GM19240 (cell line): ENCODE results near the gene GHITM.
"Not testable (repeated sequence)": the region's sequence is repeated elsewhere in the genome, so short reads cannot be mapped to it uniquely, and the experiment has no call there.

Experiments
- DNase-seq: peaks from one replicate; pipeline ENCODE4 v3.0.0; 2011; ENCODE audit warnings: low spot score; ENCODE audit not compliant: insufficient read length

The GHITM gene, protein sequence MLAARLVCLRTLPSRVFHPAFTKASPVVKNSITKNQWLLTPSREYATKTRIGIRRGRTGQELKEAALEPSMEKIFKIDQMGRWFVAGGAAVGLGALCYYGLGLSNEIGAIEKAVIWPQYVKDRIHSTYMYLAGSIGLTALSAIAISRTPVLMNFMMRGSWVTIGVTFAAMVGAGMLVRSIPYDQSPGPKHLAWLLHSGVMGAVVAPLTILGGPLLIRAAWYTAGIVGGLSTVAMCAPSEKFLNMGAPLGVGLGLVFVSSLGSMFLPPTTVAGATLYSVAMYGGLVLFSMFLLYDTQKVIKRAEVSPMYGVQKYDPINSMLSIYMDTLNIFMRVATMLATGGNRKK

DNA sequence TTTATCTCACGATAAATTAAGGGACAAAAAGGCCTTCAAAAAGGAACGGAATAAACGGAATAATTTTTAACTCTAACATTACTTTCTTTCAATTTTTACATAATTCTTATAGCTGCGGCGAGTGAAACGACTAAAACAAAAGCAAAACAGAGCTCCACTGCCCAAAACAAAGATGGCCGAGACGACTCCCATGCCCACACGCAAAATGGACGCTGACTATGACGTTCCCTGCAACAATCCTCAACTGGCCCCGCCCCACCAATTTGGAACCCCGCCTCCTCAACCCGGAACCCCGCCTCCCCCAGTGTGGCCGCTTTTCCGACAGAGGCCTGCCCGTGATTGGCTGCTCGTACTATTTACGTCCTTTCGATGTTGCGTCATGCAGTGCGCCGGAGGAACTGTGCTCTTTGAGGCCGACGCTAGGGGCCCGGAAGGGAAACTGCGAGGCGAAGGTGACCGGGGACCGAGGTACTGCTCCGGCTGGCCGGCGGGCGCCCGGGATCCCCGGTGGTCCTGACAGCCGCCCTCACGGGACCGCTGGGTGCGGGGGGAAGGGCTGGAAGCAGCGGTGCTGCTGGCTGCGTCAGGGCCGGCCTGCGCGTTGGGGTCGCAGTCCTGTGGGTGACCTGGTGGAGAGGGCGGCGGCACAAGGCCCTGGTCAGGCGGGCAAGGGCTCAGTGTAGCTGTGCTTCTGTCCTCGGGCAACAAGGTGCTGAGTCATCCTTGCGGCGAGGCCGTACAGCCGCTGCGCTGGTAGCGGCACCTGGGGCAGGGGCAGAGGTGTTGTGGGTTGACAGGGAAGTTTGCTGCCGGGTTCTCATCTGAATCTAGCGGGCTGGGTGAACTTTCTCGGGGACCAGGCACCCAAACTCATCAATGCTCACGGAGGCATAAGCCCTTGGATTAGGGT lies at the start of gene GHITM:
TSS of gene GHITM (plus strand) at position 384 of the 910 bp plus-strand sequence. CDS start 1,992 bp downstream, outside the sequence.
- peak; percentile 58 for DNase-seq

DNA sequence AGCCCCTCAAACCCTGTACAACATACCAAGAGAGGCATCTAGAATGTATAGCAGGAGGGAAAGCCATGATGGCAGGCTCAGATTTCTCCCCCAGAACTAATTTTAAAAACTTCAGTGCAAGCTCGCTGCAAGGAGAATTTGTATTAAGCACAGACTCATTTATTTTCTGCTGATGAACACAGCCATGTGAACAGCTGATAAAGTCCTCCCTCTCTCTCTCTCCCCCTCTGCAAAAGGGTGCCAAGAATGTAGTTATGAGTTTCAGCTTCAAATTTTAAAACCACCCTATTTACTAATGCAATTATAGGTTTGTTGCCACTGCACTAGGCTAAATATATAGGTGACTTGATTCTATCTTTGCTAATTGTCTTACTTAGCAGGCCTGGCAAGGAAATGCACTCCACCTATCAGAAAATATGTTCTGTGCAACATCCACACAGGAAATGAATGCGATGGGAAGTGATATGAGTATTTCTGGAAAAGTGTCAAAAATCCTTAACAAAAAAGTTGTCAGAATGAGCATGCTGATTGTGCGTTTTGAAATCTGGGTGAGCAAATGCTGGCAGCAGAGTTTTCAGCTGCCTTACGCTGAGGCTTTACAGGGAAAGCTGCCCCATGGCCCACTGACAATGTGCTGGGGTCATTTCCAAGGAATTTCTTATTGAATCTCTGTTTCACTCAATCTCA lies 43.4 kb upstream of the GHITM start:
- DNase-seq: no peak

DNA sequence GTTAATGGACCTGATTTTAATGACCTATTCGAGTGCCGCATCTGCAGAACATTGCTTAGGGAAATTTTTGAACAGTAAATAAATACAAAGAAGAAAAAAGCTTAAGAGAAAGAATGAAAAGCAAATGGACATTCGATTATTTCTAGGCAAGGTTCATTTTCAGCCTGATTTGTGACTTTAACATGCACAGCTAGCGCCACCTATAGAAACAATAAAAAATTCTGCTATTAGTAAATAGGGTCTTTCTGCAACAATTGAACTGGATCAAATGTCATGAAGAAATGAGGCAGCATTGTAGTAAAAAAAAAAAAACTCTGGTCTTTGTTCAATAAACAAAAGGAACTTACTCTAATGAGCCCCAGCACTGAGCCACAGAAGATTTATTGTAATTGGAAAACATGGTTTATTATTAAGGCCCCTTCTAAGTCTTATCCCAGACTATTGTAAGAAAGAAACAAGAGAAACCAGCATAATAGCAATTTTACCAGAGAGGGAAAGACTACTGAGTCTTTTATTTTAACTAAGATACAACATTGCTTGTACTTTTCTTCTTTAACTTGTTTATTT lies 41.4 kb upstream of the GHITM start:
- no peak for DNase-seq

DNA sequence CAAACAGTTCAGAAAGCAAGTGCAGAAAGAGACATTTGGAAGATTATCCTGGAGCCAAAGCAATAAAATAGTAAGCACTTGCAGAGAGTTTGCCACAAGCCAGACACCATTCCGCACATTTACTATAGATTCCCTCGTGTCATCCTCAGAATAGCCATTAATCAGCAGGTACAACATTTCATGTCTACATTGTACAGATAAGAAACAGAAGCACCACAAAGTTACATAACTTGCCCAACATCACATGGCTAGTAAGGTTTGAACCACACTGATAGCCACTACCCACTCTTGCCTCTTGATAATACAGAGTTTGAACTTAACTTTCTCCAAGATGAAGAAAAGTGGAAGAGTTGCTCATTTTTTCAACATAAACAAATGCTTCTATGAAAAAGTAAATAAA lies 40.6 kb upstream of the GHITM start:
- DNase-seq: no peak

DNA sequence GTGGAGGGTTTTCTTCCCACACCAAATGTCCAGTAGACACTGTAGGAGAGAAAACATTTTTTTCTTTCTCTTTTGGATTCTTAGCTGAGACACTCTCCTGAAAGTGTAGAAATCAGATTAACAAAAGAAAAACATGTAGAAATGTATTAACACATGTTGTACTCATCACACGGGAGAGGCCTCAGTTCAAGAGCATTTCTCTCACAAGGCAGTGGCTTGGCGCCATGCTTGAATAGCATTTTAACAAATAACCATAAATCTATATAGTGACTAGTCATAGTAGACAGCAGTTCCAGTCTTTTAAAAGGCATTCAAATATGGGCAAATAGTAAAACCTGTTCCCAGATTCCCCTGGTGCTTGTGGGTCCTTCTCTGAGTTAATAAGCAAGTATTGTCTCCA lies 38.3 kb upstream of the GHITM start:
- no peak for DNase-seq

DNA sequence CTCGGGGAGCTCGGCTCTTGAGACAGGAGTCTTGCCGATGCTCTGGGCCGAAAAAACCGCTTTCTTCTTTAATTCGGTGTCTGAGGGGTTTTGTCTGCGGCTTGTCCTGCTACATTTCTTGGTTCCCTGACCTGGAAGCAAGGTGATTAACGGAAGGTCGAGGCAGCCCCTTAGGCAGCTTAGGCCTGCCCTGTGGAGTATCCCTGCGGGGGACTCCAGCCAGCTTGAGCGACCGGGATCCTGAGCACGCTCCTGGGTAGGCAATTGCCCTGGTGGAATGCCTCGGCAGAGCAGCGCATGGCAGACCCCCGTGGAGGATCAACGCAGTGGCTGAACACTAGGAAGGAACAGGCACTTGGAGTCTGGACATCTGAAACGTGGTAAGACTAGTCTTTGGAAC lies 30.5 kb upstream of the GHITM start:
- DNase-seq: no peak

DNA sequence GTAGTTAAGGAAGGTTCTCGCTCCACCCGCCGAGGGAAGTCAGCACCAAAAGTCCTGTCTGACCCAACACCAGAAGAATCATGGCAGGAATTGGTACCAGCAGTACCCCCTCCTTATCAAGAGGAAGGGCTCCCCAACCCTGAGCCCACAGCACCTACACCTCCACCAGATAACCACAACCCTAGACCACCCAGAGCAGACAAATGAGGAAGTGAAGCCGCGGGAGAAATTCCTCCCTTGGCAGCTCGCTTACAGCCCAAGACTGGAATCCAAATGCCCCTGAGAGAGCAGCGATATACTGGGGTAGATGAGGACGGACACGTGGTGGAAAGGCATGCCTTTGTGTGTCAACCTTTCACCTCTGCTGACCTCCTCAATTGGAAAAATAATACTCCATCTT lies 29.5 kb upstream of the GHITM start:
- DNase-seq: not testable (repeated sequence)

DNA sequence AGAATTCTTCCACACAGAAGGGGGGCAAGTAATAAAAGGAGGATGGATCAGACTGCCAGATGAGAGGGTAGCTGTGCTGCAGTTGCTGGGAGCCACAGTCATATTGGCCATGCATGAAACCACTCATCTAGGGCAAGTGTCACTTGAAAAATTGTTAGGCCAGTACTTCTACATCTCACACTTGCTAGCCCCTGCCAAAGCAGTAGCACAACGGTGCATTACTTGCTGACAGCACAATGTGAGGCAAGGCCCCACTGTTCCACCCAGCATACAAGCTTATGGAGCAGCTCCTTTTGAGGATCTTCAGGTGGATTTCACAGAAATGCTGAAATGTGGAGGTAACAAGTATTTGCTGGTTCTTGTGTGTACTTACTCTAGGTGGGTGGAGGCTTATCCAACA lies 25.8 kb upstream of the GHITM start:
- DNase-seq: not testable (repeated sequence)

DNA sequence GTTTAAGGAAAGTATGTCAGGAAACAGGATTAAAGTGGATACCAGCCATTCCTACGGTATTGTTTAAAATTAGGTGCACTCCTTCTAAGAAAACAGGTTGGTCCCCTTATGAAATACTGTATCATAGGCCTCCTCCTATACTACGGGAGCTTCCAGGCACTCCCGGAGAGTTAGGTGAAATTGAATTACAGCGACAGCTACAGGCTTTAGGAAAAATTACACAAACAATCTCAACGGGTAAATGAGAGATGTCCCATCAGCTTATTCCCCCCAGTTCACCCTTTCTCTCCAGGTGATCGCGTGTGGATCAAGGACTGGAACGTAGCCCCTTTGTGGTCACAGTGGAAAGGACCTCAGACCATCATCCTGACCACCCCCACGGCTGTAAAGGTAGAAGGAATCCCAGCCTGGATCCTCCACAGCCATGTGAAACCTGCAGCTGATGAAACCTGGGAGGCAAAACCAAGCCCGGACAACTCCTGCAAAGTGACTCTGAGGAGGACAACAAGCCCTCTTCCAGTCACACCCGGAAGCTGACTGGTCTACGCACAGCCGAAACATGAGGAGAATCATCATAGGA lies 25.1 kb upstream of the GHITM start:
- DNase-seq: no peak

DNA sequence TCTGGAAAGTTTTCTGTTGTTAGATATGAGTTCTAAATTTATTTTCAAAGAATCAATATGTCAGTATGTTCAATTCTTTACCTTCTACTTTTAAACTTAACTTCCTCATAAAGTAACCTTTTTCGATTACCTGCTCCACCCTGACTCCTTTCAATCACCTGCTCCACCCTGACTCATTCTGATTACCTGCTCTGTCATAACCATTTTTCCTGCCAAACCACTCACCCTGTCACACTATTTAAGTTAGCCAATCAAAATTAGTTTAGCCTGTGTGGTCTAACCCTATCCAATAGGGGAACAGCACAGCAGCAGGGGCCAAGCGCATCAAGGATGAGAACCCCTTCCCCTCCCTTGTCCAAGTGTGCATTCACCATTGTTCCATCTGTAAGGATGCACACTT lies 22.1 kb upstream of the GHITM start:
- not testable (repeated sequence) for DNase-seq

DNA sequence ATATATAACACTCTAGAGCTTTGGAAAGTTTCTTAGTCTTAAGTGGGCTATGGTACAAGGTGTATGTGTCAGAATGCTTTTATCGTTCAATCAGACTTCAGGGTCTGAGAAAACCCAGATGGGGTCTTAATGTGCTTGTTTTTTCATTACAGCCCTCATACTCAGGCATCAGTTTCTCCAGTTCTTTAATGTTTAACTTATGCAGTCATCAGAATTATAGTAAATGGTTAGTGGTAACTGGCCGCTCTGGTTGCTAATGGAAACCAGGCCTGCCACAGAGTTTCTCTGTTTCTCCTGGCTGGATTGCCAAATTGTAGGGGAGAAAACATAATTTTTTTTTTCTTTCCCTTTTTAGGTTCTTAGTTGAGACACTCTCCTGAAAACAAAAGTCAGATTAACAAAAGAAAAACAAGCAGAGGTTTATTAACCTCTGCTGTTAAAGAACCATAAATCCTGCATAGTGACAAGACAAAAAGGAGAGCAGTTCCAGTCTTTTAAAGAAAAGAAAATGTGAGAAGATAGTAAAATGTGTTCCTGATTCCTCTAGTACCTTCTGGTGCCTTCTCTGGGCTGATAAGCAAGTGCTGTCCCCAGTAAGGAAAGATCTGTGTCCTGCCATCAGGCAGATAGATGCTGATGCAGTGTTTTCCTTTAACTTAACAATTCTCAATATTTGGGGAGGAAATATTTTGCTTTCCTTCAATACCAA lies 21.5 kb upstream of the GHITM start:
- no peak for DNase-seq

DNA sequence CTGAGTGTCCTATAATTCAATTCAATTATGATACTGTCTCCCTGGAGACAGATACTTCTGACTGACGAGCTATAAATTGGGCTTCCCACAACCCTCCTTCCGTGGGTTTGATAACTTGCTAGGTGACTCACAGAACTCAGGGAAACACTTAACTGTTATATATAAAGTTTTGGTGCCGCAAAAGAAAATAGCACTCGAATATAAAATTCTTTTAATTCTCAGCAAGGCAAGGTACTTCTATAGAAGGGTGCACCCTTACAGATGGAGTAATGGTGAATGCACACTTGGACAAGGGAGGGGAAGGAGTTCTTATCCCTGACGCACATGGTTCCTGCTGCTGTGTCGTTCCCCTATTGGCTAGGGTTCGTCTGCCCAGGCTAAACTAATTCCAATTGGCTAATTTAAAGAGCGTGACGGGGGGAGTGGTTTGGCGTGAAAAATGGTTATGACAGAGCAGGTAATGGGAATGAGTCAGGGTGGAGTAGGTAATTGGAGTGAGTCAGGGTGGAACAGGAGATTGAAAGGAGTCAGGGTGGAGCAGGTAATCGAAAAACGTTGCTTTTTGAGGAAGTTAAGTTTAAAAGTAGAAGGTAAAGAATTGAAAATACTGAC lies 20.8 kb upstream of the GHITM start:
- DNase-seq: no peak

DNA sequence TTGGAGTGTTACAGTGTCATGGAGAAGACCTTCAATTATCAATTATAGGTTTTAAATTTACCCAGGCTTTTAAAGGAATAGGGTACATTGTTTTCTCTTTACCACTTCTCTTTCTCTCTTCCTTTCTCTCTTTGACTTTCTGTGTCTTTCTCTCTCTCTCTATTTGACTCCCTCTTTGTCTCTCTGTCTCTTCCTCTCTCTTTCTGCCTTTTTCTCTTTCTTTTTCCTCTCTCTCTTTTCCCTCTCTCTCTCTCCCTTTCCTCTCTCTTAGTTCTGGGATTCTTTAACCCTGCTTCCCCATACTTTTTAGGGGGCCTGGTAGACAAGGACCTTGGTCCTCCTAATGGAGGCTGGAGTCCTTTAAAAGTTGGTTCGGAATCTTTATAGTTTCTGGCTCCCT lies 15.9 kb upstream of the GHITM start:
- DNase-seq: no peak

DNA sequence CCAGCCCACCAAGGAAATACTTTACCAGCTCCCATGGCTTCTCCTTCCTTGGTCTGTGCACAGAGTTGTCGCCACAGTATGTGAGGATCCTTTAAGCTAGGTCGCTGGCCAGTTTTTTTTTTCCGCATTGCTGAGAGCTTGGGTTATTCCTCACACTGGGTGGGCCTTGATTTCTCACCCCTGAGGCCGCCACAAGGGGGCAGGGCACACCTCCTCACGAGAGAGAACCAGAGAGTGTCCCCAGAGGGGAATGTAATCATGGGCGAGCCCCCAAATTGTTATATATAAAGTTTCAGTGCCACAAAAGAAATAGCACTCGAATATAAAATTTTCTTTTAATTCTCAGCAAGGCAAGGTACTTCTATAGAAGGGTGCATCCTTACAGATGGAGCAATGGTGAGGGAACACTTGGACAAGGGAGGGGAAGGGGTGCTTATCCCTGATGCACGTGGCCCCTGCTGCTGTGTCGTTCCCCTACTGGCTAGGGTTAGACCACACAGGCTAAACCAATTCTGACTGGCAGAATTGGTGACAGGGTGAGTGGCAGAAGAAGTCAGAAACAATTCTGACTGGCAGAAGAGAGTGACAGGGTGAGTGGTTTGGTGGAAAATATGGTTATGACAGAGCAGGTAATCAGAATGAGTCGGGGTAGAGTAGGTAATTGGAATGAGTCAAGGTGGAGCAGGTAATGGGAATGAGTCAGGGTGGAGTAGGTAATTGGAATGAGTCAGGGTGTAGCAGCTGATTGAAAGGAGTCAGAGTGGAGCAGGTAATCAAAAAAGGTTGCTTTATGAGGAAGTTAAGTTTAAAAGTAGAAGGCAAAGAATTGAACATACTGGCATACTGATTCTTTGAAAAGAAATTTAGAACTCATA lies 13.2 kb upstream of the GHITM start:
- DNase-seq: not testable (repeated sequence)

DNA sequence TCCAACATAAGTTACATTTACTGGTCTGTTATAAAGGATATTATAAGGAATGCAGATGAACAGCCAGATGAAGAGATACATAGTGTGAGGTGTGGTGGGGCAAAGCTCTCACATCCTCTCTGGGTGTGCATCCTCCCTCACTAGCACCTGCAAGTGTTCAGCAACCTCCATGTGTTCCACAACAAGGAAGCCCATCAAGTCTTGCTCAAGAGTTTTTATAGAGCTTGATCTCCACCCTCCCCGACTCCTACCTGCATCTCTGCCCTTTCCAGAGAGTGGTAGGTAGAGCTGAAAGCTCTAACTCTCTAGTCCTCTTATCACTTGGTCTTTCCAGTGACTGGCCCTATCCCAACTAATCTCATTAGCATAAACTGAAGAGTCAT lies 12.5 kb upstream of the GHITM start:
- no peak for DNase-seq

DNA sequence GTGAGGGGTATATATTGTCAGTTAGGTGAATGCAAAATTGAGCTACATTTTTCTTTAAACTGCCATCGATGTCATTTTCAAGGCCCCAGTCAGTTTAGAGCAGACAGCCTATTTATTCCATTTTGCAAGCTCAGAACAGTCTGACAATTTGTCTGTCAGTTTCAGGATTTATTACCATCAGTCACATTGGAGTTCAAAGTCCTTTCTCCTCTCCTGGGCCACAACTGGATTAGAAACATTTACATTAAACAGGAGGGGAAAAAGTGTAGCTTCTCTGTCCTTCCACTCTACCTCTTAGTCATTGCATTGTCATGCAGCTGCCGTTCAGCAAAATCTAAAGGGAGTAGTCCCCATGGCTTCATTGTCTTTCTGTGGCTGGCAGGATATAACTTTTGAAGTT lies 3.5 kb upstream of the GHITM start:
- no peak for DNase-seq

DNA sequence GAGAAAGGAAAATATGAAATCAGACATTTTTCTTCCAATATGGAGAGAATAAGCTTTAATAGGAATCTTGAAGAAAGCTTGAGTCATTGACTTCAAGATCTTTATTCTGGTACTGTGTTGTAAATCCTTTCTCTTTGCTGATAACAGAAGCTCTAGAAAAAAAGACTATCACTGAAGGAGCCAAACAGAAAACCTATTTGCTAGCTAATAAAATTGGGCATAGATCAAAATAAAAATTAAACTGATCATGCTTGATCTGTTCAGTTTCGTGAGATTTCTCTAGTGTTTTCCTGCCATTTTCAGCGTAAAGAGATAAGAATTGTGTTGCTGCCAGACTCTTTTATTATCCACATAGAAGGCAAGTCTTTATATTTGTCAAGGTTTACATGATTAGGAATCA lies 1.5 kb upstream of the GHITM start:
- DNase-seq: no peak

DNA sequence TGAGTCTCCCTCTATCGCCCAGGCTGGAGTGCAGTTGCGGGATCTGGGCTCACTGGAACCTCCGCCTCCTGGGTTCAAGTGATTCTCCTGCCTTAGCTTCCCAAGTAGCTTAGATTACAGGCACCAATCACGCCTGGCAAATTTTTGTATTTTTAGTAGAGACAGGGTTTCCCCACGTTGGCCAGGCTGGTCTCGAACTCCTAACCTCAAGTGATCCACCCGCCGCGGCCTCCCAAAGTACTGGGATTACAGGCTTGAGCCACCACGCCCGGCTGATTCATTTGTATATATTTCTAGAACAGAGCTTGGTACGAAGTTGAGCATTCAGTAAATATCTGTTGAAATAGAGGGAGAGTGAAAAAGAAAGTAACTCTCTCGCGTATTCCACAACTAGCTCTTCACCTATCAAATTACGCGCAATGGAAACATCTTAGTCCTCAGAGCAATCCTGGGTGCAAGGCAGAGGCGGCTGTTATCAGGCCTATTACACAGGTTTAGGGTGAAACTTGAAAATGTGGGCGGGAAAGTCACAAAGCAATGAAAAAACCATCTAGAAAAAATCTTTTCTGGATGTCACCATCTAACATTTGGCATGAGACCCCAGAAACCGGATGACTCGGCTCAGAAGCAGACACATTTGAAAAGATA lies 707 bp upstream of the GHITM start:
- DNase-seq: no peak

DNA sequence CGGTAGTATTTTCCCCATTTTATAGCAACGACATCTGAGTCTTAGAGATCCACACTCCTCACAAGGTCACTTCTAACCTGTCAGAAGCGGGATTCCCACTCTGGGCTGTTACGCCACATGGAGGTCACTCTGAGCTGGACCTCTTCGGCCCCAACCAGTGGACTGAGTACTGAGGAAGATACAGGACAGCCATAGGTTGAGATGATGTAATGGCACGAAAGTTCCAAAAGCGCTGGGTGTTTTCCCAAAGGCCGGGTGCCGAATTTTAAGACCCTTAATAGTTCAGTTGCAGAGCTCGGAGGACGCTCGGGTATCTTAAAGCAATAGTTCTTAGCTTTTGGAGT lies 699 bp downstream of the GHITM start:
- no peak for DNase-seq
